Measurements from ENCODE around the gene POC1A.
"Not testable (repeated sequence)": the region's sequence is repeated elsewhere in the genome, so short reads cannot be mapped to it uniquely, and the experiment has no call there.

POC1A gene

GRCh38 chr3:52184690-52185089, 30.5 kb upstream of the POC1A start:
- no peak for DNase-seq

DNA sequence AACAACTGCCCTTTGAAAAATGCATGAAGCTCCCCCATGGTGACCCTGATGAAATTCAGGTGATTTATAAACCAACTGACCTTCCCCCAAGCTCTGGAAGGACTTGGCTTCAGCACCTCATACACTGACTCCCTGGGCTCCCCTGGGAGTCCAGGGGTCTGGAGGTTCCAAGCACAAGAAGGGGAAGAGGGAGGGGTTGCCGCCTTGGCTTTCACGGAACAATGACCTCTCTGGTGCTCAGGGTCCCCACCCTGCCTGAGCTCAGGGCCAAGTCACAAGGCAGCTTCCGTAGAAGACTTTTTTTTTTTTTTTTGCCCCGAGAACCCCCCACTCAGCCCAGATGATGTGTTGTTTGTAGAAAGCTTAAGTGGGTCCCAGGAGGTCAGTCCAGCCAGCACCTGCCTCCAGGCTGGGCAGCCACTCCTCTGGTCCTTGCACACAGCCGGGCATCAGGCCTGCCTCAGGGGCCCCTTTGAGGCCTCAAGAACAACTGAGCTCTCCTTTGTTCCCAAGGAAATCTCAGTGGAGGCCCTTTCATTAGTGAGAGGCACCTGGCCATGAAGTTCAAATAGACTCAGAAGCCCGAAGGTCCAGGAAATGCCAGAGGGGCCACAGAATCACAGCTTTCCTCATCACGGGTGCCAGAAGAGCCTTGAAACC, 29.7 kb upstream of the POC1A start:
- no peak for DNase-seq

DNA sequence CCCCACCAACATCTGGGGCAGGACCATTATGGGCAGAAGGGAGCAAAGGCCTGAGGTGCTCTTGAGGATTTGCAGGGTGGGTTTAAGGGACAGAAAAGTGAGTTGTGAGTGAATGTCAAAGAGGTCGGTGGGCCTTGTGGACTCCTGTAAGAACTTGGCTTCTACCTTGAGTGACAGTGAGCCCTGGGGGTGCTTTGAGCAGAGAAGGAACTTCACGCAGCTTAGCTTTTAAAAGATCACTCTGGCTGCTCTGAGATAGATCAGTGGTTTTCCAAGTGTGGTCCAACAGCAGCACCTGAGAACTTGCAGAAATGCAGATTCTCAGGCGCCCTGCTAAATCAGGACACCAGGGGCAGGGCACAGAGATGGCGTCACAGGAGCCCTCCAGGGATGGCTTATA, 28.5 kb upstream of the POC1A start:
- DNase-seq, result no peak

DNA sequence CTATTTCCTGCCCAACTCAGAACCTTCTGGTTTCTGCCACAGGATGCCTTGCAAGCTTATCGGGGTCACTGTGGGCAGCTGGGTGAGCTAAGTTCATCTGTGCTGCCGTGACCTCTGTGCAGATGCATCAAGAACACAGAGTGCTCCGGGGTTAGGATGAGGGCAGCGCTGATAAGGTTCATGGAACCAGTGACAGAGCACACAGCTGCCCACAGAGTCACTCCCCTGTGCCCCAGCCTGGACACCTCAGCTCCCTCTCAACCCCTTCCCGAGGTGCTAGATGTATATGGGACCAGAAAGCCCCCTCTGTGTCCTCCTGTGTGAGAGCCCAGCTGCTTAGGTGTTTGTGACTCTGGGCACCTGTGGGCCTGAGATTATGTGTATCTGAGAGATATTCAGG, 28.0 kb upstream of the POC1A start:
- no peak for DNase-seq

DNA sequence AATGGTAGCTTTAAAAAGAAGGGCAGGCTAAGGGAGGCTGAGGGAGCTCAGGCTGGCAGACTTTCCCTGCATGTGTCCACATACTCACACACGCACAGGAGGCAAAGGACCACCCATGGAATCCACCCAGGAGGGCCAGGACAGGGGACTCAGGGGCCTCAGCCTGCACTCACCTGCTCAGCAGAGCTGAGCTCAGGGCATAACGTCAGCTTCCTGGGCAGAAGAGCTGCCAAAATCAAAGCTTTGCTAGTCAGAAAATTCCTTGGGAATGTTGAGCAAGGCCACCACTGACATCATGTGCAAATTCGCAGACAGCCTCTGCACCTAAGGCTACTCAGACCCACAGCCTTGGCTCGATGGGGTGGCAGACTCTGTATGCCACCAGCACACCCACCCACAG, 27.3 kb upstream of the POC1A start:
- no peak for DNase-seq

DNA sequence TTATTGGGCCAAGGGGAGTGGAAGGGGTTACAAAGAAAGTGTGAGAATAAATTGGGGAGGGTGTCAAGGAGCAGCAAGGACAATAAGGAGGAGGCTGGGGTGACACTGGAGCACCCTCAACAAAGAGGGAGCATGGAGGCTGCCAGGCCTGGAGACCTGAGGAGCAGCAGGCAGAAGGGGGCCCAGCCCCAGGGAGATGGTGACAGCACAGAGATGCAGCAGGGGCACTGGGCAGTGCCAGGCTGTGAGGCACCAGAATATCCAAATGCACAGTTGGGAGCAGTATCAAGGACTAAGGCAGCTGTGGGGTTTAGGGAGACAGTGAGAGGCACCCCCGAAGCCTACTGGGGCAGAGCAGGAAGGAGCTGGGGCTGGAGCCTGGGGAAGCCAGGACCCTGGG, 24.3 kb upstream of the POC1A start:
- DNase-seq, result no peak

- not testable (repeated sequence) for DNase-seq
These were observed 23.9 kb upstream of the POC1A start for GRCh38 chr3:52178126-52178525.

DNA sequence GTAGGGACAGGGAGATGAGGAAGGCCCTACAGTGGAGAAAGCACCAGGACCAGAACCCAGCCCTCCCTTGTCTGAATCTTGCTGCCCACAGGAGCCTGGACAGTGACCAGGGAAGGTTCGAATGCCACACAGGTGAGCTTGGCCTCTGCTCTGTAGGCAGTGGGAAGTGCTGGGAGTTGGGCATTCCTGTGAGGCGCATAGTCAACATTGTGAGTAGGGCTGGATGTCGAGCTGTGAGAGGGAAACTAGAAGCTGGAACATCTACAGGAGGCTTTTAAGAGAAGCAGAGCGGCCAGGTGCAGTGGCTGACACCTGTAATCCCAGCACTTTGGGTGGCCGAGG, 23.4 kb upstream of the POC1A start:
- DNase-seq, result no peak

DNA sequence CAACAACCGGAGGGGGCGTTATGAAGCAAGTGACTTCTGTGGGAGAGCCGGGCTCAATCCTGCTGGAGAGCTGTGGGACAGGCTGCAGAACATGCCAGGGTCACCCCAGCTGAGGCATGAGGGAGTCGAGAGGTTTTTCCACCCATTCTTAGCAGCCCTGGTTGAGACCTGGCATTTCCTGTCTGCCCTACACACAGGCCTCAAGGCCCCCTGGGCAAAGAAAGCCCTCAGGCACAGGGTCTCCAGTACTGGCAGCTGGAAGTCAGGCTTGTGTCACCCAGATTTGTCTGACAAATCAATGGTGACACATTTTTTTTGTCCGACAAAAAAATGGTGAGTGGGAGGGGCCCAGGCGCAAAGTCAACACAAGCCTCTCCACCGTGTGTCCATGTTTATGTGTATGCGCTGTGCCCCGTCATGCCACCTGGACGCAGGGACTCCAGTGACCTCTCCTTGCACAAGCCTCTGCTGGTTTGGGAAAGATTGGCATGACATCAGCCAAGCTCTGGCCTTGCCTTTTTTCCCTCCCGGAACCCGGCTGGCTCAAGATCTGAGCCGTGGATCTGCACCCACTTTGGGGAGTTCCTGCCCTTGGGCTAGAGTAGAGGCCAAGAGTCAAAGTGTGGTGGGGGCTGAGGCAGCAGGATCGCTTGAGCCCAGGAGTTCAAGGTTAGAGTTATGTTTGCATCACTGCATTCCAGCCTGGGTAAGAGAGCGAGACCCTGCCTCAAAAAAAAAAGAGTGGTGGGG, 22.9 kb upstream of the POC1A start:
- no peak for DNase-seq

GRCh38 chr3:52176180-52176752, 22.0 kb upstream of the POC1A start:
- no peak for DNase-seq

DNA sequence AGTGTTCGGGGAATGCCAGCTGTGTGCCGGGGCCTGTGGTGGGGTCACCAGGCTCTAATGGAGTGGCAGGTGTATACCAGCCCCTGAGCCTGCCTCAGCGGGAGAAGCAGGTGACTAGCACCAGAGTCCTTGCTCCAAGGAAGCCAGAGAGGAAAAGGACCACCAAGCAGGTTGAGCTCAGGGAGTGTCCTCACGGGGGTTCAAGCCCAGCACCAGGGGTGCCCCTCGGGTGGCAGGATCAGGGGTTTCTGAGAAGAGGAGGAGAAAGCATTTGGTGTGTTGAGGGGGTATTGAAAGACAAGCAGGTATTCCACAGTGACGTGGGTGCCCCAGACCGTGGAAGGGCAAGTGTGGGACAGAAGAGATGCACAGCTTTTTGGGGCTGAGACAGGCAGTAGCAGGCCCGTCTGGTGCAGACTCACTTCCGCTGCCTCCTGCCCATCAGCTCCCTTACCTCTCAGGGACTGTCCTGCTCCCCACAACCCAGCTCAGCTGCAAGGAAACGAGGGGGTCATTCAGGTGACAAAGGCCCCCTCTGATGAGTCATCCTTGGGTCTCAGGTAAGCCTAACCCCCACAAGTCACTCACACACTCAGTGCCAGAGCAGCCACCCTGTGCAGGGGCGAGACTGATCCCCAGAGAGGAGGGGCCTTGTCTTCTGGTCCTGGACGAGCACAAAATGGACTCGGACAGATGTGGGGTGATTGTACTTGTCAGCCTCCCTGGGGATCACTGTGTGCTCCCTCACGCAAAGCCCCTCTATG, 21.4 kb upstream of the POC1A start:
- no peak for DNase-seq

- no peak for DNase-seq
These were observed 20.7 kb upstream of the POC1A start for GRCh38 chr3:52174896-52175295.

DNA sequence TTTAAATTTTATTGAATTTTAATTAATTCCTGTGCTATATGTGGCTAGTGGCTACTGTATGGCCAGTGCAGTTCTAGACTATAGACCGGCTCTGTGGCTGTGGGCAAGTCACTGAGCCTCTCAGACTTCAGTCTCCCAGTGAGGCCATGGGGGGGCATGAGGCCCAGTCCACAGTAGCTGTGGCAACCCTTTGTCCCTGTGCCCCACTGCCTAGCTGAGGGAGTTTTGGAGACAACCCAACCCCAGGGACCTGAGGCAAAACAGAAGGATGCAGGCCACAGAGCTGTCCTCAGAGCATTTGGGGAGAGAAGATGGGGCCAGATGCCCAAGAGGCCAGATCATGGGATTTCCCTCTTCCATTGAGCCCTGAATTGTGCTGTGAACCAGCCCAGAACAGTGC, 18.9 kb upstream of the POC1A start:
- DNase-seq, result no peak

DNA sequence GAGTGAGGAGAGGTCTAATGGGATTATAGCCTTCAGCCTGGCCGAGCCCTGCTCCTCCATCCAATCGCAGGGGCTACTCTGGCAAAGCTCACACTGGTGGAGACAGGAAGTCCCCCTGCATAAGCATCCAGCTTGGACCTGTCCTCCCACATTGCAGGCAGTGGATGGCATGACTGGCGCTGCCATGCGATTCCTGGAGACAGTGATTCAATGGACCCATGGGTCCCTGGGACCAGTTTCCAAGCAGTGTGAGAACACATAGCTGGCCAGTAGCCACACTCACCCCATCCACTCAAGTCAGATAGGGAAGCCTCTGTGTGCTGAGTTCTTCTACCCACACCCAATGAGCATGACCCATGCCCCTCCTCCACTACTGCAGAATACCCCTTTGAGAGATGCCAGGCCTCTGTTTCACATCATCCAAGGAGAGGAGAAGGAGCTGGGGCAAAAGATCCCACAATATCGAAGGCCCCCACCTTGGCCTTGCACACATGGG, 18.1 kb upstream of the POC1A start:
- peak in 23 of 58 donors; percentile 9 to 82 (median 41) for DNase-seq

DNA sequence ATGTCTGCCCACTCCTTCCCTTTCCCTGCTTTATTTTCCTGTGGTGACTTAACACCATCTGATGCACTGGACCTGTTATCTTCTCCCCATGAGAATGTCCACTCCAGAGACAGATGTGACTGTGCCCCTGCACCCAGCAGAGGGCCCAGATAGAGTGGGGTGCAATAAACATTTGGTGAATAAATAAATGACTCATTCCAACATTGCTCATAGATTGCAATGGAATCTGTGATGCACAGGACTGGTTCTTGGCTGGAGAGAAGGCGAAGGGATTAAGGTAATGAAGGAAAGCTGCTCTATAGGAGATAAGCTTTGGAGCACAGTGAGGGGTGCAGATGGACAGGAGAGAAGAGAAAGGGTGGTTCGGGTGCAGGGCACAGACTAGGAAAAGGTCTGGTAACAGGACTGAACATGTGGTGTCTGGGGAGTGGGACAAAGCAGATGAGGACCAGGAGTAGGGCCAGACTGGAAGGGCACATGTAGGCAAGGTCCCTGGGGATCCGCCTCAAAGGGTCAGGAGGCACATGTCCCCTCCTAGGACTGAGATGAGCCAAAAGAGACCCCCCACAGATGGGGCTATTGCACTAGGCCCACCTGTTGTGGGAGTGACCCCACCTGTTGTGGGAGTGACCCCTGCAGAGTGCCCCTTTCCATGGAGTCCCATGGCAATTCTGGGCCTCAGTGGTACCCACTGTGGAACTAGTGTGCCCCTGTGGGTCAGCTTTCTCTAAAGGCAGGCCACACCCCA, 17.5 kb upstream of the POC1A start:
- no peak for DNase-seq

GRCh38 chr3:52170217-52170616, 16.0 kb upstream of the POC1A start:
- DNase-seq, result not testable (repeated sequence)

DNA sequence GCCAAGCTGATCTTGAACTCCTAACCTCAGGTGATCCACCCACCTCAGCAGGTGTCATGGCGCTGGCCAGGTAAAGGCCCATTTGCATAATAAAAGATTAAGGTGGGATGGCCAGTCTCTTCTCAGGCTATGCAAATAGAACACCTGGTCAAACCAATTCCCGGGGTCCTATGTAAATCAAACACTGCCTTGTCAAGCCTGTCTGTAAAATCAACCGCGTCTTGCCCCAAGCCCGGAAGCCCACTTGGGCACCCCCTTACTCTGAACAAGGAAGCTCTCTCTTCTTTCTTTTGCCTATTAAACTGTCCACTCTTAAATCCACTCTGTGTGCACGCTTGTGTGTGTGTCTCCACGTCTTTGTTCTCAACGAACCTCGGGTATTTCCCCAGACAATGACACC, 13.0 kb upstream of the POC1A start:
- DNase-seq, result no peak

DNA sequence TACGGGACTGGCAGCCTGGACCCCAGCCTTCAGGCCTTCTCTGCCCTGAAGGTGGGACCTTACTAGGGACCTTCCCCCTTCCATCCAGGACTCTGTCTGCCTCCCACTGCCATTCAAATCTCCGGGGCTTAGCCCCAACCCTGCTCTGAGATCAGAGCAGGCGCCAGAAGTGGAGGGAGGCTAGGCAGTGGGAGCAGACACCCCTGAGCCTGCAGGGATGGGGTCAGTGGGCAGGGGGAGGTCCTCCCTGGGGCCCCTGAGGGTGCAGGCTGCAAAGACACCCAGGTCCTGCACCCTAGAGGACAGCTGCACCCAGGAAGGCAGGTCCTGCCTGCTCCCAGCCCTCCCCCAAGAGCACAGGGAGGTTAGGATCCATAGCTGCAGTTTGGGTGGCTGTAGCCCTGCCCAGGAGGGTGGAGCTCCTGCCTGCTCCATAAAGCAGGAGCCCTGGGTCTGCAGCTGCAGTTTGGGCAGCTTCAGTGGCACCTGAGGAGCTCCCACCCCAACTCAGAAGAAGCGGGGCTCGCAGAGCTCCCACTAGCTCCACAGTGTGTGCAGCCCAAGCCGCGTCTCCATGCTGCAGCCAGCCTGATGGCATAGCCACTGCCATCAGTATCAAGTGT, 8.1 kb upstream of the POC1A start:
- no peak for DNase-seq

- DNase-seq, result no peak
These were observed 5.3 kb upstream of the POC1A start for GRCh38 chr3:52159503-52159902.

DNA sequence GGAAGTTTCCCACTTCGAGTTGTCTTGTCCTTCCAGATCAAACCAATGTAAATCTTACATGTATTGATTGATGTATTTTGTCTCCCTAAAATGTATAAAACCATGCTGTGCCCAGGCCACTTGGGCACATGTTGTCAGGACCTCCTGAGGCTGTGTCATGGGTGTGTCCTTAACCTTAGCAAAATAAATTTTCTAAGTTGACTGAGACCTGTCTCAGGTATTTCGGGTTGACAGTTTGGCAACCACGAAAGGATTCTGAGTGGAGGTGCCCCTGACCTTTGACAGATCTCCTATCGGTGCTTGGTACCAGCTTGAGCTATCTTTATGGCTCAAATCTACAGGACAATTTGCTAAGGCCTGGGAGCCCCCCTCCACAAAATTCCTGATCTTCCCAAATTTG, 1.7 kb upstream of the POC1A start:
- no peak for DNase-seq

Data from anterior cingulate cortex (tissue), 58 donors.